Esophagus squamous epithelium (tissue), 4 donors: ENCODE results near the gene MED15.

ENCODE experiments used
- POLR2A ChIP-seq, 4 donors: fragments of 450-650 bp; IDR thresholded peaks; one replicate each; pipeline ENCODE4 v1.6.1; 2017; ENCODE audit warnings: antibody characterized with exemption in 4 of 4, mild to moderate bottlenecking in 4 of 4, moderate library complexity in 3 of 4
- TF ChIP-seq, protein P1 (sequence below), 6 experiments: fragments of 450-650 bp in 4 of 6; fragments of 200-600 bp in 2 of 6; sonication (generic) in 2 of 6; IDR thresholded peaks; one replicate each; pipeline ENCODE4 v1.5.1; 2016 to 2019; ENCODE audit warnings: antibody characterized with exemption in 6 of 6, mild to moderate bottlenecking in 4 of 6, moderate library complexity in 4 of 6

DNA sequence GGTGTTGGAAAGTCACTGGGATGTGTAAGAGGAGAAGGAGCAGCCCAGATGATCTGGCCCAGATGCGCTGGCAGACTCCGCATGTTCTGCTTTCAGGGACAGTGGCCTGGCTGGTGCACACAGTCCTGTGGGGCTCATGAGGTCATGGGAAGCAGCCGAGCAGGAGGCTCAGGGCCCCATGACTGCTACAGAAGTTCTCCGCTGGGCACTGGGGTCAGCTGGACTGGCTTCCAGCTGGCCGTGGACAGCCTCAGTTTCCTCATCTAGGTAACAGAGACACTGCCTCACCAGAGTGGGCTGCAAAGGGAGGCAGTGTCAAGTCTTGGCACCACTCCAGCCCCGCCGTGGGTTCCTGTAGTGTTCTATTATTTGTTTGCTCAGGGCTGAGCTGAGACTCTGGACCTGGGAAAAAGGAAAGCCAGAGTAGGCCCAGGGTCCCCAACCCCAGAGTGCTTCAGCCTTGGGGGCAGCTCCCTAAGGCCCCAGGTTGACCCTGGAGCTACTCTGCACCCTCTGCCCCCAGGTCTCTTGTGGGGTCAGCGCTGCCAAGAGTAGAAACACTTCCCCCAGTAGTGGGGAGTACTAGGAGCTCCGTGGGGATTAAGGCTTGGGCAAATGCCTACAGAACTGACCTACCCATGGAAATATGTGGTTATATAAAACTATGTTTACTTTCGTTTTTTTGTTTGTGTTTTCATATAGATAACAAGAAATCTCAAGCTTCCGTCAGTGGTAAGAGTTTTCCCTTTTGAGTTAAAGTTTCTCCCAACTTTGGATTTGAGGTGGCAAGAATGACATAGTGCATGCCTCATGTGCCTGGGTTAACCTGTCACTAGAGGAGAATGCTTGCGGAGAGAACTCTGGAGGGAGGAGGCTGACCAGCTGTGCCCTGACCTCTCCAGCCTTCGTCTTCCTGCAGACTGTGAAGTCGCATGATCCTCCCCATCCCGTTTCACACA, 45.3 kb downstream of the MED15 start:
- TF ChIP-seq, protein P1, sequence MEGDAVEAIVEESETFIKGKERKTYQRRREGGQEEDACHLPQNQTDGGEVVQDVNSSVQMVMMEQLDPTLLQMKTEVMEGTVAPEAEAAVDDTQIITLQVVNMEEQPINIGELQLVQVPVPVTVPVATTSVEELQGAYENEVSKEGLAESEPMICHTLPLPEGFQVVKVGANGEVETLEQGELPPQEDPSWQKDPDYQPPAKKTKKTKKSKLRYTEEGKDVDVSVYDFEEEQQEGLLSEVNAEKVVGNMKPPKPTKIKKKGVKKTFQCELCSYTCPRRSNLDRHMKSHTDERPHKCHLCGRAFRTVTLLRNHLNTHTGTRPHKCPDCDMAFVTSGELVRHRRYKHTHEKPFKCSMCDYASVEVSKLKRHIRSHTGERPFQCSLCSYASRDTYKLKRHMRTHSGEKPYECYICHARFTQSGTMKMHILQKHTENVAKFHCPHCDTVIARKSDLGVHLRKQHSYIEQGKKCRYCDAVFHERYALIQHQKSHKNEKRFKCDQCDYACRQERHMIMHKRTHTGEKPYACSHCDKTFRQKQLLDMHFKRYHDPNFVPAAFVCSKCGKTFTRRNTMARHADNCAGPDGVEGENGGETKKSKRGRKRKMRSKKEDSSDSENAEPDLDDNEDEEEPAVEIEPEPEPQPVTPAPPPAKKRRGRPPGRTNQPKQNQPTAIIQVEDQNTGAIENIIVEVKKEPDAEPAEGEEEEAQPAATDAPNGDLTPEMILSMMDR (IDR thresholded peaks at IDR 0.05) = no peak
- no peak for TF ChIP-seq POLR2A (IDR thresholded peaks at IDR 0.05)
